Measurements from ENCODE around the gene REN.
A peak's percentile ranks its signal among the peaks of the same experiment; 100 is the strongest.

Gene REN

DNA sequence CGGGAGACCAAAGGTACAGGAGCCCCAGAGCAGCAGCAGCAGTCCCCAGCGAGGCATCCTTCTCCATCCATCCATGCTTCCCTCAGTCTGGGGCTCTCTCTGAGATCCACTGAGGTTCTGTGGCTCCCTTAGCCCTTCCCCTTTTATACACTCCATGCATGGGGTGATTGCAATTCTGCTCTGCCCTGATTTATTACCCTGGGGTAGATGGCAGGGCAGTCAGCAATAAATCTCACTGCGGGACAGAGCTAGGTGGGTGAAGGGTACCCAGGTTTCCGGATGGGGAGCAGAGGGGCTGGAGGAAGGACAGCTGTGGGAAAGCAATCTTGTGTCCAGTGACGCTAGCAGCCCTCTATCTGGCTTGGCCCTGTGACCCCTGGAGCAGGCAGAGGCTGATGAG is at the start of gene REN:
Gene REN, minus strand, starts transcription at position 119 of the 400 bp plus-strand sequence. Its CDS starts 44 bp downstream, at position 75.
- DNase-seq (ENCODE audit: low spot score): no peak

DNA sequence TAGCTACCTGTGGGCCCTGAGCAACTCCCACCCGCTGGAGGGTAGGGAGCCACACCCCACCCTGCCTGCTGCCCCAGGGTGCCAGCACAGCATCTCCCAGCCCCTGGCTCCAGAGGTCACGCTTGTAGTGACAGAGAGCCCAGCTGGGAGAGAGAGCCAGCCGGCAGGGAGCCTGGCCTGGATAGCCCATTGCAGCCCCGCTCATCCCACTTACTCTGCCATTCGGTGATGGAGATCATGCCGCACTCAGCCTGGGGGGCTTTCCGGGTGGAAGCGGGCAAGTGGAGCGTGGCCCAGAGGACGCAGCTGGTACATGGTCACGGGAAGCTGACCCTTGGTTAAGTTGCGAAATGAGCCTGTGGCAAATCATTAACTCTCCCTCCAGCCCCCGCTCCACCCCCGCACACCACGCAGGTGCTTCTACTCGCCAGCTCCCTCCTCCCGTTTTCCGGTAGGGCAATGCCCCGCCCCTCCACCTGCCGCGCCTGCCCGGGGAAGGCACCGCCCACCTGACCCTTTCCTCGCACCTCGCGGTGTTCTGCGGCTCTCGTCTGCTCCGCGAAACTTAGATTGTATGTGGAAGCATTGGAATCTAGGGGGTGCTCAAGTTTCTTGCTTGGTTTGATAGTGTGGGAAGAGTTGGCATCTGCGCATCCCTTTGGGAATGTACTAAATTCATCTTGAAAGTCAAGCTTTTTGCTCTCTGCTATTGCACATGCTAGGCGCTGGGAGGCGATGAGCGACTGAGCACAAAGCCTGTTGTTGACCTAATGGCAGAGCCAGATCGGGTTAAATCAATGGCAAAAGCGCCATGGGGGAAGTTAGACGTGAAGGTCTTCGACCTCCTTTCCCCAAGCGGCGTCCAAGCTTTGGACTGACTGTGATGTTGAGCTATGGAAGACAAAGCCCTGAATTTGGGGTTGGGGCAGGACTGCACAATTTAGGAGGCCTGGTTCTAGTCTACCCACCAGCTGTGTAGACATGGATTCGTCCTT is 47.8 kb upstream of the REN start, which contains the start of gene GOLT1A:
Gene GOLT1A, minus strand, starts transcription at position 321 of the 995 bp plus-strand sequence. Its CDS starts 82 bp downstream, at position 239.
- peak; percentile 67 for DNase-seq (ENCODE audit: low spot score)

DNA sequence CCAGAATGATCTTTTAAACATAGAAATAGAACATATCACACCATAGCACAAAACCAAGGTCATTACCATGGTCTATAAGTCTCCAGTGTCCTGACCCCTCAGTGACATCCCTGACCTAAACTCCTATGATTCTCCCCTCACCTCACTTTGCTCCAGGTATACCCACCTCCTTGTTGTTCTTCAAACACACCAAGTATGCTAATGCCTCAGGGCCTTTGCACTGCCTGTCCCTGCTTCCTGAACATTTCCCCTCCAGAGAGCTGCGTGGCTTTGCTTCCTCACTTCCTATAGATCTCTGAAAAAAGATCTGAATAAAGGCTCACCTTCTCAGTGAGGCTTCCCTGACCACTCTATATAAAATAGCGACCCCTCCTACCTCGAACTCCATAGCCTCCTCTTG is 46.6 kb upstream of the REN start:
- DNase-seq (ENCODE audit: low spot score): no peak

DNA sequence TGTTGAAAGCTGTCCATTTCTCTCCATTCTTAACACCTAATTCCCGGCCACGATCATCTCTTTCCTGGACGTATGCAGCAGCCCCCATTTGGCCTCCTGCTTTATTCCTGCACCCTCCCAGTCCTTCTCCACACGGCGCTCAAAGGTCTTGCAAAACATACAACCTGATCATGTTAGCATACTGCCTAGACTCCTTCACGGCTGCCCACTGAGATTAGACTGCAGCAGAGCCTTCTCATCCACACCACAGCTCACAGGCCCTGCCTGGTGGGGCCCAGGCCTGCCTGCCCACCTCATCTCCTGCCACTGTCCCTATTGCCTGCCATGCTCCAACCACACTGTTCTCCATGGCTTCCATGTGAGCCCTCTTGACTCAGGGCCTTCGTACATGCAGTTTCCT is 44.9 kb upstream of the REN start:
- DNase-seq (ENCODE audit: low spot score): no peak

DNA sequence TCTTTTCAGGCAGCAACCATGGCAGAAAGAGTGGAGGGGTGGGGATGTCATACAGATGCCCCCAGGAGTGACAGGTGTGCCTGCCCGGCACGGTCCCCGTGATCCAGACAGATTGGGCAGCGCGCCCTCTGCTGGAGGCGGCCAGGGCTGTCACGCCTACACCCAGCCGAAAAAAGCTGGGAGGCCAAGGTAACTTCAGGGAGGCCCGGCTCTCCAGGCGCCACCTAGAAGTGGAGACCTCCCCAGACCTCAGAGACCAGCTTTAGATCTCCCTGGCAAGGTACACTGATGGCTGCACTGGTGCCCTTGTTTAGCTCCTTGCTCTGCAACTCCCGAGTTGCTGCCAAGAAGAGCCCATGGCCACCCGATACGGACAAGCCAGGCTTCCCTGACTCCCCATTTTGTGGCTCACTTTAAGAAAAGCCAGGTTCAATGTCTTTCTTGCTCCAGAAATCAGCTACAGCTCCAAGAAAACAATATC is 41.0 kb upstream of the REN start:
- DNase-seq (ENCODE audit: low spot score): no peak

DNA sequence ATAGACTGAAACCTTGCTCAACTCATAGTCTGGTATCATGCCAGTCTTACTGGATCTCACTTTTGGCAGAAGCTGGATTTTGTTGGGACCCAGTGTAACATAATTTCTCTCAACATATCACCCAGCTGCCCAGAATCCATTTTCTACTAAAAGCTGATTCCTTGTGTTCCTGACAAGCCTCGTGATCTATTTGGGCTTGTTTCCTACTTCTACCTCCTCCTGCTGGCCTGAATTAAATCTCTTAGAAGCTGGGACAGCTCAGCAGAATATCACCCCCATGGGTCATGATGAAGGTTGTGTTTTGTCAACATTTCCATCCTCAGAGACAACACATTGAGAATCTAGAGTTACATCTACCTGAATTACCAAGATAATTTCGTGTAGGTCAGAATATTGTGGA is 40.0 kb upstream of the REN start:
- DNase-seq (ENCODE audit: low spot score): no peak

DNA sequence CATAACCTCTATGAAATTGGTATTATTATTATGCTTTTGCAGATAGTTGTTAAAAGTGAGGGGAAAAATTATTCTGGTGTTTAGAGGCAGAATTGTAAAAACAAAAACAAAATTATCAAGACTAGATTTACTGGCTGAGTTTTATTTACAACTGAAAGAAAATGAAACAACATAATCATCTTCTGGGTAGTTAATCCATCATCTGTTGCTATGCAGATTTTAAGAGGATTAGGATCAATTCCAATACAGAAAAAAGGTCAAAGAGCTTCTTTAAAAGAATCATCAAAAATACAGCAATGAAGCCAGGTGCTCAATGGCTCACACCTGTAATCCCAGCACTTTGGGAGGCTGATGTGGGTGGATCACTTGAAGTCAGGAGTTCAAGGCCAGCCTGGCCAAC is 39.3 kb upstream of the REN start:
- DNase-seq (ENCODE audit: low spot score): no peak

DNA sequence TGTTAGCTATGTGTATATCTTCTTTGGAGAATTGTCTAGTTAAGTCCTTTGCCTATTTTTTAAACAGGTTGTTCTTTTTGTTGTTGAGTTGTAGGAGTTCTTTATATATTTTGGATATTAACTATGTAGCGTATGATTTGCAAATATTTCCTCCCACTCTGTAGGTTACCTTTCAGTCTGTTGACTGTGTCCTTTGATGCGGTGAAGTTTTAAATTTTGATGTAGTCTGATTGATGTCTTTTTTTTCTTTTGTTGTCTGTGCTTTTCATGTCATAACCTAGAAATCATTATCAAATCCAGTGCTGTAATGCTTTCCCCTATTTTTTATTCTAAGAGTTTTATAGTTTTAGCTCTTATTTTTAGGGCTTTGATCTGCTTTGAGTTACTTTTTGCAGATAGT is 38.8 kb upstream of the REN start:
- DNase-seq (ENCODE audit: low spot score): no peak

DNA sequence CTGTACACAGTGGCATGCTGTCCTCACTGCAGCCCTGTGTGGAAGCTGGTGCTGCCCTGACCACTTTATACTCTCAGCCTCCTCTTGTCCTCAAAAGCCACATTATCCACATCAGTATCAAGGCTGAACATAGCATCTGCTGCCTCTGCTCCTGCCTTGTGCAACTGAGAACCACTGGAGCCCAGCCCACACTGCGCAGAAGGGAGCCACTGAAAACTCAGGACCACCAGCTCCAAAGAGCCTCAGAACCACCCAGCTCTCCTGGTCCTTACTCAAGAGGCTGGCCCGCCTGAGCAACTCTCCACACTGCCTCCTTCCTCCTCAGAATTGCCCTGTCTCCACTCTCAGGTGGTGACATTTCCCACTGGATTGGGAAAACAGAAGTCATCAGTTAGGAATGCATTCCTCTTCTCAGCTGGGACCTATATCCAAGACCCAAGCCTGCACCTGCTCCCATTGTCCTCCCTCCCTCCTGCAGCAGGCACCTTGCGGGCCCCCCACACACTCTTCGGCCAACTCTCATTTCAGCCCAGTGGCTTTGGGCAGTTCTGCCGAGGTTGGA is 37.1 kb upstream of the REN start:
- no peak for DNase-seq (ENCODE audit: low spot score)

DNA sequence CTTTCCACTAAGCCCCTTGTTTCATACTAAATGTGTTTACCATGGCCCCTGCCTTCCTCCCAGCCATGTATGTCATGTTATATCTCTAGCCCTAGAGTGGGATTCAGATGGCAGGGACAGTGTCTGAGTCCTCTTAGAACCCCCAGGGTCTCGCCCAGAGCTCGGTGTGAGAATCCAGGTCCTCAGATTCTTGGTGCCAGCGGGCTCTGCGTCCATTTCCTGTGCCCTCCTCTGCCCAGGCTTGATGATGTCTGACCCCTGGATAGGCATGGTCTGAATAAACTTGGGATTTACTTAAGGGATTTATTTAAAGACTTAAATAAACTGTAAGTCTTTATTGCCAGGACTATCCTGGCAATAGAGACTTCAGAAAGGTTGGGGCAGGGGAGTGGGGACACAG is 36.3 kb upstream of the REN start:
- no peak for DNase-seq (ENCODE audit: low spot score)

DNA sequence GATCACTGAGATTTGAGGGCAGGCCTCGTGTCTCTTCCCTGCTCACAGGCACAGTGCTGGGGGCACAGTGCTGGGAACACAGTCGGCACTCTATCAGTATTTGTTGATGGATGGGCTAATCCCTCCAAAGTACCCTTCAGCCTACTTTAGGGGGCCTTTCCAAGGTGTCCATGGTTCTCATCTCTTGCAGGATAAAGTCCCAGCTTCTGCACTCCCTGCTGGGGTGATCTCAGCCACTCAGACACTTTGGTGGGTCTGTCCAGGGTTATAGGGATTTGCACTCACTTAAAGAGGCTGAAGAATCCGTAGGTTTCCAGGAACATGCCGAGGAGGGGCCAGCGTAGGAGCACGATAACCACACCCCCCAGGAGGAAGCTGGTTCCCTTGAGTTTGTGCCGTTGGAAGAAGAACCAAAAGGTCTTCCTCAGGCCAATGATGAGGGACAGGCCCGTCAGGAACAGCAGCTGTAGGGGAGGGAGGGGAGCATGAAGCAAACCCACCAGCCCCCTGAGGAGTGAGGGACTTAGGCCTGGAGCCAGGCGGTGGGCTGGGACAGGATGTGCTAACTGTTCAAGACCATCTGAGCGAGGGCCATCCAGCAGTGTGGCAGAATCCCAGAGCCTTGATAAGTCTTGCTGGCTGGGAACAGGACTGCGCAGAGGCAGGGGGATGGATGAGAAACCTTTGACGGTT is 35.4 kb upstream of the REN start:
- no peak for DNase-seq (ENCODE audit: low spot score)

DNA sequence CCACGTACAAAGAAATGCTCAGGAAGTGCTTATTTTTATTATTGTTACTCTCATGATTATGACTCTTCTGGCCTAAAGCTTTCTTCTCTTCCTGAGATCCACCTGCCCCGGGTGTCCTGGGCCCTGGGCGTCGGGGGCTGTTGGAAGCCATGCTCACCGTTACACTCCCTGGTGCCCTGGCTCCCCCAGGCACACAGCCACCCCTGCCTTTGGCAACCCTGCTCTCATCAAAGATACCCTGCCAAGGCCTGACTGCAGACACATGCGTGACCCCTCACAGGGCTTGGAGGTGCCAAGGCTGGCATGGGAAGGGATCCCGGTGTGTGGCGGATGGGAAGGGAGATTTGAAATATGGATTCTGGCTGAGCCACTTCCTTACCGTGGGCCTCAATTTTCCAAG is 33.4 kb upstream of the REN start:
- no peak for DNase-seq (ENCODE audit: low spot score)

DNA sequence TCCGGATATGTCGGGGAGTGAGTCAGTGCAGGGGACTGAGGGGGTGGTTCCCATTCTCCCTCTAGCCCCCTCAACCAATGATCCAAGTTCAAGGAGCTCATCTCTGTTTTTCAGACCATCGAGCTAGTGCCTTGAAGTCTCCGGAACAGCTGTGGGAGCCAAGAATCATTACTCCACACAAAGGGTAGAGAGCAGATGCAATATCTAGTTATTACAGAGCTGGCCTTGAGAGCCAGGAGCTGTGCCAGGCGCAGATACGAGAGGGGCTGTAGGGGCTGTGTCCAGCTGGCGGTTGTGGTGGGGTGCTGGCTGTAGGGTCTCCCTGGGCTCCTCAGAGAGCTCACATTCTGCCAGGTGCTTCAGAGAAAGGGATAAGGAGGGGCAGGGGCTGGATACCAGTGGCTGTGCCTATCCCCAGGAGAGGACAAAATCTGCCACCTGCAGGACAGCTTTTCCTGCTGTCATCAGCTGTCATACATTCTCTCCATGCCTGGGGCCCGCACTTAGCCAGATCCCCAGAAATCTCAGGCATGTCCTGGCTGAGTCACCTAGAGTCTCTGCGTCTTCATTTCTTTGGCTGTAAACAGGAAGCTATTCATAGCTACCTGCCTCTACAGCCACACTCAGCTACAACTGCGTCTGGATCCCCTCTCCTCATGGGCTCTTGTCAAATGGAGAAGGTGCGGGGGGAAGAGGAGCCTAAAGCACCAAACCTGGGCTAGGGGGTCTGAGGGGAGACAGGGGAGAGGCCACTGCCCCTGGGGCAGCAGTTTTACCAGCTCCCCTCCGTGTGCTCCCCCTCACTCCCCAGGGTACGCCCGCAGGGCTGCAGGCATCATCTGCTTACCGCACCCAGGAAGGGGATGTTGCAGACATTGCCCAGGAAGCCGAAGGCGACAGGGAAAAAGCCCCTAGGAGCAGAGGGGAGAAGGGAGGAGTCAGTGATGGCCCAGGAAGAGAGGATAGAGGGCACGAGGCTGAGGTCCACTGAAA is 32.5 kb upstream of the REN start:
- no peak for DNase-seq (ENCODE audit: low spot score)

DNA sequence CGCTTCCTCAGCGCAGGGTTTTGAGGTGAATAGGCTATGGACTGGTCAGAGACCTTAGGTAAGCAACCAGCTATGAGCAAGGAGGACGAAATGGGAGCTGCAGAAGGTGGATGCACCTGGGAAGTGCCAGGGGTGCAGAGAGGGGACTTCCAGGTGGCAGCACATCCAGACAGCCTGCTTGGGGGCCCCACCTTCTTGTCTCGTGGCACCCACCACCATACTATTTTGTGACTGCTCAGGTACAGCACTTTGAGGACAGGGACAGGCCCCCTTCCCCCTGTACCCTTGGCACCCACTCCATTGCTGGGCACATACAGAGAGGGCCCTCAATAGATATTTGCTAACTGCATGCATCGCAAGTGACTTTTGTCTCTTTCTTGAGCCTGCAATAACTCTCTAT is 30.9 kb upstream of the REN start:
- no peak for DNase-seq (ENCODE audit: low spot score)

DNA sequence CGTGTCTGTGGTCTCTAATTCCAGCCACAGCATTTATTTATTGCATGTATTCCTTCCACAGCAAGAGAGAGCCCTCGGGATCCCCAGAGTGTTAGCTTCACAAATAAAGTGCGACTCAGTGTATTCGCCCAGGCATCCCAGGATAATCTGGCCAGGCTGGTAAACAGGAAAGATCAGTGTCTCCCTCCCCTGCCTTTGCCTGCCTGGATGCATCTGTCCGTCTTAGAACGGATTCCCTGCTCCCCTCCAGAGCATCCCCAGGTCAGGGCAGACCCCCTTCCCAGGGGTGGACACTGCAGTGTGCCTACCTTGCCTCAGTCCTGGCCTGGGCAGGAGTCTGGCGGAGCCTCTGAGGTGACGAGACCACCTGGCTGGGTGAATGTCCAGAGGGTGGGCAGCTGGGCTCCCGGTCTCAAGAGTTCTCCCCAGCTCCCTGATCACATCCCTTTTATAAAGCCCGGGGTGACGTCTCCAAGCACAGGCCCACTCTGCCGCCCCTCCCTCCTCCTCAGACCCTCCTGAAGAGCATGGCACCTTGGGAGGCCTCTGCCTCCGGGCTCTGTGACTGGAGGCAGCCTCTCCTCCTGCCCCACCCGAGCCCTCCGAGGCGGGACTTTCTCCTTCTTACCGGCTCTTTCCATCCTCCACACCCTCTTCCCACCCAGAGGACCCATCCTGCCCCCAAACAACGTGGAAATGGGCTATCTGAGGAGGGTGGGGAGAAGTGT is 30.1 kb upstream of the REN start, which contains the start of gene KISS1:
Gene KISS1, minus strand, starts transcription at position 424 of the 728 bp plus-strand sequence. CDS start 3,615 bp downstream, outside the sequence.
- DNase-seq (ENCODE audit: low spot score): no peak

DNA sequence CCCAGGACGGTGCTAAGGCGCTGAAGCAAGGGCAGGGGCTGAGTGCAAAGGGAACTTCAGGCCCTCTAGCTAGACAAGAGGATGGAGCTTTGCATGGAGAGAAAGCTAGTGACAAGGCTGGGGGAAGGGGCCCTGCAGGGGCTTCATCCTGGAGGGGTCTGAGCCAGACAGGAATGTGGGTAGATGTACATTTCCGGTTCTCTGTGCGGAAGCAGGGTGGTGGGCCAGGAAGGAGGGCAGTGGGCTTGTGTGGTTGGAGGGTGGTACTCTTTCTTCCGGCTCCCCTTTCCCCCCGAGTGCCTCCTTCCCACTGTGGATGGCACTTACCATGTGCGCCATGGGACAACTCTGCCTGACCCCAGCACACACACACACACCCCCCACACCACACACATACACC is 28.6 kb upstream of the REN start:
- DNase-seq (ENCODE audit: low spot score): no peak

DNA sequence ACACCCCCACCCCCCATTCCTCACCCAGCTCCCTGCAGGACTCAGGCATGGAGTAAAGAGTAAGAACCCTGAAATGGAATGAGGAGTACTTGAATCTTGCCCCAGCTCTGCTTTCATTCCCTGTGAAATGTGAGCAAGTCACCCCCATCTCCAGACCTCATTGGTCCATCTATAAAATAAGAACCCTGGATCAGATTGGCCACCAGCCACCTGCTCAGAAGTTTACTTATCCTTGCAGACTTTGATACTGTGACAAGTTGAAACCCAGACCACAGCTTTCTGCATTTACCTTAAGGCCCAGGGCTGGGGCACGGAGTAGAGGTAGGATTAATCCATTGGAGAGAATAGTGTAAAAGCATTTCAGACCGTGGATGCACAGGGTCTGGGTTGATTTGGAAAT is 27.9 kb upstream of the REN start:
- no peak for DNase-seq (ENCODE audit: low spot score)

DNA sequence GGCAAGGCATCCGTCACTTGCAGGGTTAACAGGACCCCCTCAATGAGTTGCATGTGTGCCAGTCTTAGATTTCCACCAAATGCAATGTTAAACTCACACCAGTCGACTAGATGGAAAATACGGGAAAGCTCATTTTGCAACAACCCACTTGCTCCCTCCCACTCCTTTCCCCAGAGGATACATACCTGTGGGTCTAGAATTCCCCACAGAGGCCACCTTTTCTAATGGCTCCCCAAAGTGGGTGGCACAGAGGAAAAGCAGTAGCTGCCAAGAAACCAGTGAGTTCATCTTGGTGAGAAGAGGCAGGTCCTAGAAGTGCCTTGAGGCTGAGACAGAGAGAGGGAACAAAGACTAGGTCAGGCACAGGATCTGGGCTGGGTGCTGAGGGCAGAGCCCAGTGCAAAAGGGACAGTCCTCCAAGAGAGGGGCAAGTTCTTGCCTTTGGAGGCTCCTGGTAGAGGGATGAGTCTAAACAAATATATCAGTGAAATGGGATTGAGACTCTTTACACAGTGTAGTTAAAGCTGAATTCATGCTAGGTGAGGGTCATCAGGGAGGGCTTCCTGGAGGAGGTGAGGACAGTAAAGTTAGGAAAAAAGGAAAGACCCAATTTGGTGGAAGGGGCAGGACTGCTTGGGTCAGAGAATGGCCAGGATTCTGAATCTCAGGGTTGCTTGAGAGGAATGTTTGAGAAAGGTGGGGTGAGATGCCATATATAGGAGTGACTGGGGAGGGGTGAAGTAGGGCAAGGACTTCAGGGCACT is 26.6 kb upstream of the REN start:
- no peak for DNase-seq (ENCODE audit: low spot score)

DNA sequence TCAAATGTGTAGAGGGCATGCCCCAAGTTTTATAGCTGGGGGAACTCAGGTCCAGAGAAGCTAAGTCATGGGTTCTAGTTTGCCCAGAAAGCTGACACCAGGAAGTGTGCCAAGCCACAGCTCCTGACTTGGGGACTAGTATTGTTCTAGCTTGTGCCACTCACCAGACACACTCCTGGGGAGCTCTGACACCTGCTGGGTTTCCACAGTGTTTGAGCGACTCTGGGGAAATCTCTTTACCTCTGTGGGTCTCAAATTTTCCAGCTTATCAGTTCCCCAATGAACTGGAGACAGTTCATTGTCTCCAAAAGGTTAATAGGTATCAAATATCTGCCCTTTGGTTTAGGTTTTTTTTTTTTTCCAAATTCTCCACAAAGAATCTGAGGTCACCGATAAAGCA is 25.9 kb upstream of the REN start:
- peak; percentile 5 for DNase-seq (ENCODE audit: low spot score)

DNA sequence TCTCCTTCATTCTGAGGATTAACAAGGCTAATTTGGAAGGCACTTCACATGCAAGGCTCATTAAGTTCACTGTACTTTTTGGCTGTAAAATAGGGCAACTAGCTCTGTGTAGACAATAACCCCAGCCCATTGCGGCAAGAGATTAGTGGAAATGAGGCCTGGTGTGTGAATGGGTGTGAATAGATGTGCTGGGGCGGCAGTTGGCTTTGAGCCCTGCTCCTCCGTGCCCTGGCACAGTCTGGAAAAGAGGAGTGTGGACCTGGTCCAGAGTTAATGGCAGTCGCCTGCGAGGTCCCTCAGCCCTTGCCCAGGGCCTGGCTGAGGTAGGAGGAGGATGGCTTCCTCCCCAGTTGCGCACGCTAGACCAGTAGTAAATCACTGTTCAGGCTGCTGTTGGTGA is 25.3 kb upstream of the REN start:
- peak; percentile 54 for DNase-seq (ENCODE audit: low spot score)

Measured in globus pallidus (tissue), 1 donor.